HG03066 (cell line): ENCODE data around the gene ATP6V1B1.
A peak's percentile ranks its signal among the peaks of the same experiment; 100 is the strongest.
"Not testable (repeated sequence)": the region's sequence is repeated elsewhere in the genome, so short reads cannot be mapped to it uniquely, and the experiment has no call there.

Experiments
- ATAC-seq: cut with Tn5 transposase; IDR thresholded peaks from one replicate; pipeline ENCODE4 v1.9.1; 2021; ENCODE audit warnings: low read depth; ENCODE audit not compliant: unreplicated experiment

Gene ATP6V1B1

DNA sequence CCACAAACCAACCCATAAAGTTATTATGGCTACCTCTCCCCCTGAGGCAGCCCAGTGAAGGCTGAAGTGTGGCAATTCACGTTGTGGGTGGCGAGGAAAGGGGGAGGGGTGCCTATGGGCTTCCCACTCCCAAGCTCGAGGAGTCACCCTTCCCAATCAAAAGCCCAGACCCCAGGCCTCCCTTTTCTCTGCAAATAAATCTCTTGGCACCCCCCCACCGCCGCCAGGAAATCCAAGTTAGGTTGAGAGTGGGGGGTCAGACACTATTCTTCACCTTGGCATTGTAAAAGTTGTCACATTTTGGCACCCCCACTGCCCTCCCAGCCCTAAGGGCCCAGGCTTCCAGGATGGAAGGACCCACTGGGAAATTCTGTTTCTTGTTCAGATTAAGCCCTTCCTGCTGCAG, 49.6 kb downstream of the ATP6V1B1 start:
- no peak for ATAC-seq

DNA sequence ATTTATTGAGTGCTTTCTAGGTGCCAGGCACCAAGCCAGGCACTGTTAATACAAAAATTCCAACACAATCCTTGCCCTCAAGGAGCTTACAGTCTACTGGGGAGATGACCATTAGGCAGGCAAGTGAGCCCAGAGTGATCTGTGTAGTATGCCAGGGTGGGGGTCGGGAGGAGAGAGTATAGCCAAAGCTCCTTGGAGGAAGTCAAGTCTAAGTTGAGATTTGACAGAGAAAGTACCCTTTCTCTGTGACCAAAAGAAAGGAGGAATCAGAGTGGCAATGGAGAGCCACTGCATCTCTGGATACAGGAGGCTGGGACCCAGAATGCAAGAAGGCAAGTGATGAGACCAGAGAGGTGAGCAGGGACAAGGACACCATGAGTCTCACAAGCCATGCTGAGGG, 50.3 kb downstream of the ATP6V1B1 start:
- ATAC-seq: no peak

DNA sequence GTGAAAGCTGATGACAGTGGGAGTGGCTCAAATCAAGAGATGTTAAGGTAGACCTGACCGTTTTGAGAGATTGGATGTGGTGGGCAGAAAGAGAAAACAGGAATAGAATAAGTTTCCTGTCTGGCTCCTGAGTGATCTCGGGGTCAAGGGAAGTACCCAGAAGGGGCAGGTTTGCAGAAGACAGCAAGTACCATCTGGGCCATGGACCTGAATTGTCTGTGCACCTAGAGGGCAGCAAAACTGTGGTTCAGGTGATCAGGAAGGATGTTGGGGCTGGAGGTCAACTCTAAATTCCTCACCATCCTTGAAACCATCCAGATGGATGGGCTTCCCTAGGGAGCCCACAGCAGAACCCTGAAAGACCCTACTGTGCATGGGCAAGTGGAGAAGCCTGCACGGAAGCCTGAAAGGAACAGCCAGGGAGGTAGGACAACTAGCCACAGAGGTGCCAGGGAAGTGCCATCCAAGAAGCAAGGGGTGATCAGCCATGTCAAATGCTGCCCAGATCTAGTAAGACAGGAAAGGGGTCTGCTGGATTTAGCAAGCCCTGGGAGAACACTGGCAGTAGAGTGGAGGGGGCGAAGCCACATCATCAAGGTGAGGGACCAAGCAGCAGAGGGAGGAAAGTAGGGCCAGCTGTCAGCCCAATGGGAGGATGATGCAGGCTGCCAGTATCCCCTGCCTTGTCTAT, 50.9 kb downstream of the ATP6V1B1 start:
- no peak for ATAC-seq

DNA sequence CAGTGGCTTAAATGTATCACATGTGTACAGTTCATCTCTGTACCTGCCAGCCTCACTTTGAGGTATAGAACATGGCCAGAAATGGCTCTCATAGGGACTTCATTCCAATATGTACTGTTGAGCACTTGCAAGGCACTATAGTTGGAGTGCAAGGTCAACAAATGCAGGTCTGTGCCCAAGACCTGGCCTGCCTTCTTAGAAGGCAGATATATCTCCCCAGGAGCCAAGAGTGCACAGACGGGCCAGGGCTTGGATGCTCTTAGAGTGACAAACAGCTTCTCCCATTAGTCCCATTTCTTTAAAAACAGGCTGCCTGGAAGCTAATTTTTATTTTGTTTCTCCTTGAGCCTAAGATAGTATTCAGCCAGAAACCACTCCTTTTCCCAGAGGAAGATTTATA, 51.7 kb downstream of the ATP6V1B1 start:
- no peak for ATAC-seq

DNA sequence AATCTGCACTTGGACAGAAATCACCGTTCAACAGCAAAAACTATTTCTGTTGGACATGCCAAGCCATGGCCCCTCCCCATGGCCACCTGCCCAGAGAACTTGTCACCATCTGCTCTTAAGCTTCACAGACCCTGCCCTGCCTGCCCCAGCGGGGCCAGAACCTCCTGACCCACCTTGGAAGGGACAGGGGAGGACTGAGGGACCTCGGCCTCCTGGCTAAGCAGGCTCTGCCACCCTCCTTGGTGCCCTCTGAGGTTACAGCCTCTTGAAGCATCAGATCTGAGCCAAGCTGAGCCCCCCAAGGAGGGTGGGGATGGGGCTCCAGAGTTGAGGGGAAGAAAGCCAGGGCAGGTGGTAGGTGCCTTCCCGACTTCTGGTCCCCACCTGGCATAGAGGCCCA, 52.5 kb downstream of the ATP6V1B1 start:
- ATAC-seq: no peak

DNA sequence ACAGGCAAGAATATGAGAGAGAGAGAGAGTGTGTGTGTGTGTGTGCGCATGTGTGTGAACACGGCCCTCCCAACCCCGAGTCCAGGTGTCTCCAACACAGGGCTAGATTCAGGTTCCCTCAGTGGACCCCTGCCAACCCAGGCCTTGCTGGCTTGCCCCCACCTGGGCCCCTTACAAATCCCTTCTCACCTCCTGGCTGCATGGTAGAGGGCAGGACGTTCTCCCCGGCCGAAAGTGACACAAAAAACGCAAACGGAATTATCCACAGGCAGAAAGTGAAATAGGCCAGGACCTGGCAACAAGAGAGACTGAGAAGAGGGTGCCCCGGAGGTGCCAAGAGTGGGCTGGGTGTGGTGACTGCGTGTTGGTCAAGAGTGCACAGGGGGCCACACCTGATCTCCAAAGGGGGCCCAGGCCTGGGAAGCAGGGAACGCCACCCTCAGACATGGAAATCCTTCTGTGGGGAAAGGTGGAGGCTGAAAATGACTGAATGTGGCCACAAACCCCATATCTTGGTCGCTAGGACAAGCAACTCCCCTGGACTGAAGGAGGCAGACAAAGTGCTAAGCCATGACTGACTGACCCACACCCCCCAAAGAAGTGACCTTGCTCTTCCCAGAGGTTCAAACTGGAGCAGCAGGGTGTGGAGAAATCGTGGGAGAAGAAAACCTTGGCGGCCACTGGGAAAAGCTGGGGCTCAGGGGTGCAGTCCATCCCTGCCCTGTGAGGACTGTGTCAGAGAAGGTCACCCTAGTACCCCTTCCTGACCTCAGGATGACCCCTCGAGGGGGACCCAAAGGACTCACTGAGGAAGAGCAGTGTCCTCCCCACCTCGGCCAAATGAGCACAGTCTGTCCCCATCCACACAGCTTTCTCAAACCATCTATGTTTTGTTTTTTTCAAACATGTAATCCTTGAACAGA, 53.3 kb downstream of the ATP6V1B1 start:
- no peak for ATAC-seq

DNA sequence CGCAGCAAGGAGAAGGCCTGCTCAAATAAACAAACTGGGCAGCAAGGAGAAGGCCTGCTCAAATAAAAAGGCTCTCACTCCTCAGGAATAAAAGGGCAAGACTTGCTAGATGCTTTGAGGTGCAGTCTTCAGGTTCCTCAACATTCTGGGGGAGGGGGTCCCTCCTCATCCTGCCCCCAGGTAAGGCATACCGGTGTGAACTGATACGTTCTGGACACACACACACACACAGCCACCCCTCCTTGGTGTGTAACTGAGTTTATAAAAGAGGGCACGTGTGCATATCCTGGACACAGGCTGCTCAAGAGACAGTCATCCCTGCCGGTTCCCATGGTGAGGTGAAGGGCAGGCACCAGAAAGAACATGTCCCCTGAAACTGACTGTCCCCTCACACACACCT, 54.5 kb downstream of the ATP6V1B1 start:
- no peak for ATAC-seq

DNA sequence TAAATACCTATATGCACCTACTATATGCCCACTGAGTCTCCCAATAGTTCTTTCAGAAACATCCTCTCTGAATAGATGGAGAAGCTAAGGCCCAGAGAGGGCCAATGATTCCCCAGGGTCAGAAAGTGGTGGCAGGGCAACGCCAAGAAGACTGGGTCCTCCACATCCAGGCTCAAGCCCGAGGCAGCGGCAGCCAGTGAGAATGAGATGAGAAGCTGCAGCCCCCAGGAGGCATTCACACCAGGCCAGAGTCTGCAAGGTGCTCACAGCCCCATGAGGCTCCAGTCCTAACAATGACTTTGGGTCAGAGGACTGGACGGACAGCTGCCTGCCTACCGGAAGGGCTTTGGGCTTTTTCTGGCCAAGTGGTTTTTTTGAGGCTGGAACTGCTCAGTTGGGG, 55.4 kb downstream of the ATP6V1B1 start:
- no peak for ATAC-seq

DNA sequence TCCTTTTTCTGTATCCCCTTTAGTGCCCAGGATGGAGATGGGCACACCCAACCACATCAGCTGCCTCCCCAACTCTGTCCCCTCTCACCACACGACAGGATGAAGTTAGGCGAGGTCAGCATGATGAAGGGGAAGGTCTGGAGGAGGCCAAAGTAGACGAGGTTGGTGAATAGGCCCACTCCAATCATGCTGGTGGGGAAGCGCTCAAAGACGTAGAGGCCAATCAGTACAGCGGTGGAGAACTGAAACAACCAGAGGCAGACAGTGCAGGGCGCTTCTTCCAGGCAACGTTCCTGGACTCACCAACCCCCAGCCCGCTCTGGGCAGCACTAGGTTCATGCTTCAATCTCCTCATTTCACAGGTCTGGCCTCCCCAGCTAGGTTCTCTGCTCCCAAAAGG, 56.0 kb downstream of the ATP6V1B1 start:
- ATAC-seq: no peak

DNA sequence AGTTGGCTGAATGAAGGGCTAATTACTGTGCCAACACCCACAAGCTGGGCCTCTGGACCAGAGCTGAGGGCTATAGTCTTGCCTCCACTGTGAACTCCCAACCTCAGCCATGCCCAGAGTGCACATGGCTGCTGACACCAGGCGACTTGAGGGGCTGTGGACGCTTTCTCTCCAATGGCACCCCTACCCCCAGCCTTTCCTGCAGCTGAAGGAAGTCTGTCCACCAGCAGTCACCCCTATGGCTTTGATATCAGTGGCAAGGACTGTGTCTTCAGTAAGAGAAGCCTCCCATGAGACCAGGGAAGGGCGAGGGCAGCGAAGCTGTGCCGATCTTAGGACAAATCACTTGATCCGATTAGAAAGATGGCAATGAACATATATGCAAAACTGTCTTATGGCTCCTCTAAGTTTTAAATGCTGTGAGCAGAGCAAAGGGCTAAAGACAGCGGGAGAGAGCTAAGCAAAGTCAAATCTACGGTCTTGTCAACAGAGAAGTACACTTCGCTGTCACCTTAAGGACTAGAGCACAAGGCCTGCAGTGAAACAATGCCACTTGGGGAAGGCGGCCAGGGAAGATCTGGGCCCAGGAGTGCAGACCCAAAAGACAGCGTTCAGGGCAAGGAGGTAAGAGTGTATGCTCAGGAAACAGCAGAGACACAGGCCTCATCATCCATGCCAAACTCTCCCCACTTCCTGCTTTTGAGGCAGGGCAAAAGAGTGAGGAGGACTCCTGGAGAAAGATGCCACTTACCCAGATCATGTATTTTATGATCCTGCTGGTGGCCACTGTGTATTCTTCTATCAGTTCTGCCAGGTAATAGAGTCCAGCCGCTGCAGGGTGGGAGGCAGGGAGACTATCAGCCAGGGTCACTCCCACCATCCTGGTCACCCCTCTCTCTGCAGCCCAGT, 57.5 kb downstream of the ATP6V1B1 start:
- no peak for ATAC-seq

DNA sequence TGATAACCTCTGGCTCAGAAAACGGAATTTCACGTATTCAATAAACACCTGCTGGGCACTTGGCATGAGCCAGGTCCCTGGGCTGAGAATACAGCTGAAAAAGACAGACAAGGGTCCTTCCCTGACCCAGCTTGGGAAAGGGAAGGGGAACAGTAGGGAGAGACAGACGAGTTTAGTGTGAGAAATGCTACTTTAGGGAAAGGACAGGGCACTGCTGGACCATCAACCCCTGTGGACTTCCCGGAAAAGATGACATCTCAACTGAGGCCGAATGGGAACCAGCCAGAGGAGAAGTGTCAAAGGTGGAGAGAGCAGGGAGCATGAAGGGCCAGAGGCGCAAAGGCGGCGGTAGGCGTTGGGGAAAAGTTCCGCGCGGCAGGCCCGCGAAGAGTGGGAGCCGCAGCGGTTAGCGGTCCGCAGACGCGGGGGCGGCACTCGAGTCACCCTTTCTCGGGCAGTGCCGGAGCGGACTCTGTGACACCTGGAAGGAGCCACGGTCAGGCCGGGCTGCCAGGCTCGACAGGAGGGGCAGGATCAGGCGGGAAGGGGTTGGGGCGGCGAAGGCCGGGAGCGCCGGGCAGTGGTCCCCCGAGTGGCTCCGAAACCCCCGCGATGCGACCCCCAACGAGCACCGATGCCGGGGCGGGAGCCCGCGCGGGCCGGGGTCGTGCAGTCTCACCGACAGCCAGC, 58.5 kb downstream of the ATP6V1B1 start:
- ATAC-seq: peak; percentile 41

DNA sequence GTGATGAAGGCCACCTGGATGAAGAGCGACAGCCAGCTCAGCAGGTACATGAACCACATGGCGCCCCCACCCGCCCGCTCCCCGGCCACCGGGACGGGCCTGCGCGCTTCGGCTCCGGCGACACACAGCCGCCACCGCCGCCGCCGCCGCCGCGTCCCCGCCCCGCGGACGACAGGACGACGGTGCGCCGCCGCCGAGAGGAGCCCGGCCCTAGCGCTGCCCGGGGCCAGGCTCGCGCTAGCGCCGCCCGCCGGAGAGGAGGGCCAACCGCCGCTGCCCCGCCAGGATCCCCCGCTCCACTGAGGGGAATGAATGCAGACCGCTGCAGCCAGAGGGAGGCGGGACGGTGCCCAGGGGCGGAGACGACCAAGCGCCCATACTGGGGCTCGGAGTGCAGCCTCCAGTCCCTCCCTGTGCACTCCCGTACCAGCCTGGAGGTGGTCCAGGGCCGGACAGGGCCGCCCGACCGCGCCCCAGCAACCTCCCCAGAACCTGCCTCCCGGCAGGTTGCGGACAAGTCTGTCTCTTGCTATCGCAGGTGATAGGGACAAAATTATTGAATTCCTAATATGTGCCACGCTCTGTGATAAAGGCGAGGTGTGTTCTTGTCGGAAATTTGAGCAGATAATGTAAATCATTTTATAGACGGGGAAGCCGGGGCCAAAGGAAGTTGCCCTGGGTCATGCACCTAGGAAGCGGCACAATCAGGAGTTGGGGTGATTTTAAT, 59.2 kb downstream of the ATP6V1B1 start, which contains the start of gene TEX261:
TSS of gene TEX261 (minus strand) at position 175 of the 727 bp plus-strand sequence. CDS start at position 59, 116 bp downstream.
- ATAC-seq: peak; percentile 90

DNA sequence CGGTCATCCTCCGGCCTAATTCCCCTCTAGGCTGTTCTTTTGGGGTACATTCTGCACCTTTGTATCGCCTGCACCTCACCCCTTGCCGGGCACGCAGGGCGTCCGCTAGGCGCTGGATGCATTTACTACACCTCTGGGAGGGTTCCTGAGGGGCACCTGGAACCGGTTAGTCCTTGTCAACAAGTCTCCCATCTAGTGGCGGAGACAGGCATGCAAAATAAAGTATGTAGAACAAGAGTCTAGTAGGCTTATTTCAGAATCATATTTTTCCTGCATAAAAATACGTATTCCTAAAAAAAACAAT, 59.7 kb downstream of the ATP6V1B1 start:
- ATAC-seq: peak; percentile 50

DNA sequence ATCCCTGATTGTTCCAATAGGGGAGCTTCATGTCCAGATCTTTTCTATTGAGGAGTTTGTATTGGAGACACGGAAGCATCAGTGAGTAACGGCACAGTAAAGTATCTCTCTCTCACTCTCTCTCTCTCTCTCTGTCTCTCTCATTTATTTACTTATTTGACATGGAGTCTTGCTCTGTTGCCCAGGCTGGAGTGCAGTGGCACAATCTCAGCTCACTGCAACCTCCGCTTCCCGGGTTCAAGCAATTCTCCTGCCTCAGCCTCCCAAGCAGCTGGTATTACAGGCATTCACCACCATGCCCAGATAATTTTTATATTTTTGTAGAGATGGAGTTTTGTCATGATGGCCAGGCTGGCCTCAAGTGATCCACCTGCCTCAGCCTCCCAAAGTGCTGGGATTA, 63.2 kb downstream of the ATP6V1B1 start:
- ATAC-seq: not testable (repeated sequence)

DNA sequence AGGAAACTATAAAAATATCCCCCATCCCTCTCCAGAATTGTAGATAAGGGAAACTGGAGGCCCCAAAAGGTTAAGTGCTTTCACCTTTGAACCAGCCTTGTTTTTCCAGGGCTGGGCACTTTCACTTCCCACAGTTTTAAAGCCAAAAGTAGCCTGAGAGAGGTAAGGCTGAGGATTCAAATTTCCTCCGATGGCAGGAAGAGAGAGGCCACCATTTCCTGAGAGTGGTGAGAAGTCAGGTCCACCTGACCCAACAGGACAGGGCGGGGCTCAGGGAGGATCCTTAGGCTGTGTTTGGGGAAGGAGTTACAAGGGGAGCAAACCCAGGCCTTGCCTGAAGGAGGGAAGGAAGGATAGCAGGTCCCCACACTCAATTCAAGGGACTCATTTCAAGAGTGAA, 63.7 kb downstream of the ATP6V1B1 start:
- ATAC-seq: no peak

DNA sequence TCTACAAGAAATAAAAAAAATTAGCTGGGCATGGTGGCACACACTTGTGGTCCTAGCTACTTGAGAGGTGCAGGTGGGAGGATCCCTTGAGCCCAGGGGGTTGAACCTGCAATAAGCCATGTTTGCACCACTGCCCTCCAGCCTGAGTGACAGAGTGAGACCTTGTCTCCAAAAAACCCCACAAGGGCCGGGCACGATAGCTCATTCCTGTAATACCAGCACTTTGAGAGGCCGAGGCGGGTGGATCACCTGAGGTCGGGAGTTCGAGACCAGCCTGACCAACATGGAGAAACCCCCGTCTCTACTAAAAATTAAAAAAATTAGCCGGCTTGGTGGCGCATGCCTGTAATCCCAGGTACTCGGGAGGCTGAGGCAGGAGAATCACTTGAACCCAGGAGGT, 64.2 kb downstream of the ATP6V1B1 start:
- ATAC-seq: not testable (repeated sequence)

DNA sequence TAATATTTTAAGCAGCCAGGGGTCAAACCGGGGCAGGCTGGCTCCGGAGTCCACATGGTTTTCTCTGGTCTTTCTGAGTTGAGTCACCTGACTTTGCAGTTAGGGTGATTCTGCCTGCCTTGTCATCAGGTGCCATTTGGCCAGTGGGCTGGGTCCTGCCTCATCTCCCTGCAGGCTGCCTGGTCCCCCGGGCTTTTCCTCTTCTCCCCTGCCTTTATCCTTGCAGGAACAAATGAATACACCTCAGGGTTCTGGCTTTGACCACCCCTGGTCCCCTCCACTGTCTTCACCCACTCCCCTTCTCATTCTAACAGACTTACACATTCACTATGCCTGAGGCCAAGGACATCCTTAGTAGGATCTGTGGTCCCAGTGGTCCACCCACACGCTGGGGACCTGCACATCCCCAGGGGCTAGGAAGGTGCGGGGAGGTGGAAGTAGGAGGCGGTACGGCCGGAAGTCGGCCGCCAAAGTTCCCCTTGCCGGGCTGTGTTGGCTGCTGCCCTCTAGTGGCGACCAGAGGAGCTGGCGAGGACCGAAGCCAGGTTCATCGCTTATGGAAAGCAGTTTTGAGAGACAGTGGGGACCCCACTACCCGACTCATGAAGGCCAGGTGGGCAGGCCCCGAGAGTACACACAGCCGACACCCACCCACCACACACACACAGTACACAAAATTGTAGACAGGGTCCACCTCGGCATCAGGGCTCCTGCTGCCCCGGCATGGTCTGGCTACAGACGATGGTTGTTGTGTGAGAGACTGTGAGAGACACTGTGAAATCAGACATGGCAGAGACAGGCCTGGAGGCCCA, 65.3 kb downstream of the ATP6V1B1 start:
- ATAC-seq: peak; percentile 97

DNA sequence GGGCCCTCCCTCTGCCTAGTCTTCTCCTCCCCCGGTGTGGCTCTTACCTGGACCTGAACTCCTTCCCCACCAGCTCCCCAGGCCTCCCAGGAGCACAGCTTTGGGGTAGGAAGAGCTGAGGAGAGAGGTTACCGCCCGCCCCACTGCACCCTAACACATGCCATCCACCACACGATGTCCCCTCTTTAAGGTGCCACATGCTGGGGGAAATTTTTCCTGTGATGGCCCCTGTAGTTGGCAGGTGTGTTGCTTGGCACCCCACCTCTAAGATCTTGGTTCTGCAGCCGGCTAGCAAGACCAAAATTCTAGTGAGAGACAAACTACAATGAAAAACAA, 65.9 kb downstream of the ATP6V1B1 start:
- no peak for ATAC-seq

DNA sequence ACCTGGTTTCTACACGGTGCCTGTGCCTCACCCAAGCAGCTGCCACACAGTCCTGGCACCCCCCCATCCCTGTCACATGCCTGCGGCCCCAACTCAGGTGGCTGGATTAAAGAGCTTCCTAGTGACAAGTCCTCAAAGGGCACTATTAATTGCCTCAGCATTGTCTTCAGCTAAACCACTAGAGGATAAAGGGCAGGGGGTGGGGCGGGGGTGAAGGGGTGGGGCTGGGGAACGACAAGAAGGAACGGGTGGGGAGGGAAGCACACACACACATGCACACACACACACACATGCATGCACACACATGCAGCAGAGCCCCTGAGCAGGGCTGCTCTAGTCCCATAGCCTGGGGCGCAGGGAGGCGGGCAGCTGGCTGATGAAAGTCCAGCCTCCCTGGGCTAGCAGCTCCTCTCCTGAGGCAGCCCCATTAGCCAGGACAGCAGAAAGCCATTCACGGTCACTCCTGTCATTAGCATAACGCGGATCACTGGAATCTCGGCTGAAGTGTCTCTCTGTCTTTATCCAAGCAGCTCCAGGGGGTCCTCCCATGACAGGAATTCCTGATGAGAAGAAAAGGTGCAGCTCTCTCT, 66.4 kb downstream of the ATP6V1B1 start:
- ATAC-seq: no peak
